Kidney (tissue), 14 donors: ENCODE data around the gene ATXN7L1. TPM values are rescaled to one million over a fixed set of nuclear protein-coding genes. Genes with fewer than 3 reads are reported as not detected.

Experiments used
- DNase-seq, 5 donors: peaks; one replicate each; pipeline ENCODE4 v3.0.0-alpha.2; 2013 to 2020
- FAIRE-seq: peaks from 2 replicates; lab custom pipeline; 2012; peaks lifted over from hg19 to GRCh38; lab: Jason Lieb, UNC
- H3K27ac ChIP-seq, 2 donors: one replicate each; pipeline ENCODE4 v1.7.0; 2013; ENCODE audit warnings: low read depth in 2 of 2, low read length in 2 of 2, inconsistent platforms in 1 of 2
- H3K27me3 ChIP-seq: one replicate; pipeline ENCODE4 v1.7.1; 2013; ENCODE audit warnings: low read length, inconsistent platforms; ENCODE audit not compliant: control insufficient read depth, insufficient read depth
- H3K36me3 ChIP-seq, 3 donors: one replicate each; pipeline versions ENCODE4 v1.7.0 to v1.7.1; 2013; ENCODE audit warnings: low read length in 3 of 3, control low read depth in 1 of 3, inconsistent platforms in 1 of 3; ENCODE audit not compliant: insufficient read depth in 3 of 3, control insufficient read depth in 2 of 3
- H3K4me1 ChIP-seq, 3 donors: one replicate each; pipeline versions ENCODE4 v1.7.0 to v1.7.1; 2013; ENCODE audit warnings: low read length in 3 of 3, inconsistent platforms in 1 of 3, low read depth in 1 of 3; ENCODE audit not compliant: control insufficient read depth in 2 of 3, insufficient read depth in 2 of 3
- H3K4me3 ChIP-seq, 3 donors: one replicate each; pipeline versions ENCODE4 v1.7.0 to v1.8.1; 2013; ENCODE audit warnings: low read length in 3 of 3, control low read depth in 1 of 3, inconsistent platforms in 1 of 3
- H3K9ac ChIP-seq, 3 donors: one replicate each; pipeline versions ENCODE4 v1.7.0 to v1.7.1; 2013; ENCODE audit warnings: low read length in 3 of 3, control low read depth in 1 of 3, inconsistent platforms in 1 of 3
- H3K9me3 ChIP-seq, 3 donors: one replicate each; pipeline versions ENCODE4 v1.7.0 to v1.7.1; 2013; ENCODE audit warnings: low read length in 3 of 3, control low read depth in 1 of 3, inconsistent platforms in 1 of 3; ENCODE audit not compliant: control insufficient read depth in 2 of 3, insufficient read depth in 1 of 3
- intact Hi-C: fragments of 100-400 bp; cut with DNase I; formaldehyde crosslinking; loops from one replicate; pipeline ENCODE4 v1.11.1; 2022
- polyA plus RNA-seq: library from polyadenylated mRNA; stranded (reverse); fragments of 350-450 nt; fragmentation: Illumina TruSeq; extraction: RNeasy Lipid Tissue Mini Kit (QIAGEN cat#74804); gene quantifications from one replicate; pipeline ENCODE4 v1.2.3, GENCODE V29; 2014; ENCODE audit warnings: low read depth, low replicate concordance; ENCODE audit not compliant: insufficient read depth
- total RNA-seq: library from RNA; stranded (reverse); fragmentation: NEBNext Ultra II Directional; extraction: Animal tissue kit (Norgen Biotek cat#: 25700); gene quantifications from one replicate; pipeline ENCODE4 v1.2.1, GENCODE V29; 2021
- TF ChIP-seq, protein P1 (sequence below): IDR thresholded peaks from 3 replicates; pipeline ENCODE4 v1.5.1; 2012; ENCODE audit warnings: mild to moderate bottlenecking, moderate library complexity, borderline replicate concordance; ENCODE audit not compliant: insufficient read depth; ENCODE audit errors: extremely low read depth
- donor health status: control.
- donor health status: control.
- donor health status: control.
- donor health status: control.
- donor health status: control.
- donor health status: DM: yes; HTN: yes; CAD: no.
- donor health status: Normal renal cell carcinoma (clear cell type).

ATXN7L1 gene
- total and polyA plus RNA-seq, 2 donors from 2014 or later, result 12.5 to 18.5 TPM

DNA sequence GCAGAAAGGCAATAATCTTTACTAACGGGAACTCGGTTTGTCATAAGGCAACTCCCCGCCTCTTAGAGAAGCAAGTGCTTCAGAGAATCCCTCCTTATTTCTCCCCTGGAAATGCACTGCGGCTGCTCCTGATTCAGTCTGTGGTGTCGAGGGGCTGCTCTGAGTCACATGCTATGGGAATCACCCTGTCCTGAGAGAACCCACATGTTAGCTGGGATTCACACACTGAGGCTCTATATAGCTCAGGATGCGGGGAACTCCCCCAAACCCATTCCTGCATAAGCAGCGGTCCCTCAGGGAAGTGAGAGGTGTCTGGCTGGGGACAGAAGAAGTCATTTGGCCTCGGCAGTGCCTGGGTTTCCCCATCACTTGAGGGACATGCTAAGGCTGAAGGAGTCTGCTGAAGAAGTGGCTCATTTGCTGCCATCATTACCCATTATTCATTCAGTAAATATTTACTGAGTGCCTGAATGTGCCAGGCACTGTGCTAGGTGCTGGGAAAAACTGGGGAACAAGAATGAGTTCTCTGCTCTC lies 87.5 kb downstream of the ATXN7L1 start:
- no peak for FAIRE-seq
- intact Hi-C loops, result no loop called here
- Histone ChIP-seq H3K9ac (no peak overlapping the region), H3K4me3 (no peak overlapping the region), H3K27ac (no peak overlapping the region), H3K9me3 (peaks cover 0 to 2% (median 0%) of the 10 kb centered on the region in 3 donors), H3K4me1 (no peaks in the 10 kb centered on the region), H3K27me3 (no peaks in the 10 kb centered on the region), H3K36me3 (peaks cover 0 to 5% (median 2%) of the 10 kb centered on the region in 3 donors)
- DNase-seq, result peak in 1 of 5 donors; percentile 25
- TF ChIP-seq, protein P1, sequence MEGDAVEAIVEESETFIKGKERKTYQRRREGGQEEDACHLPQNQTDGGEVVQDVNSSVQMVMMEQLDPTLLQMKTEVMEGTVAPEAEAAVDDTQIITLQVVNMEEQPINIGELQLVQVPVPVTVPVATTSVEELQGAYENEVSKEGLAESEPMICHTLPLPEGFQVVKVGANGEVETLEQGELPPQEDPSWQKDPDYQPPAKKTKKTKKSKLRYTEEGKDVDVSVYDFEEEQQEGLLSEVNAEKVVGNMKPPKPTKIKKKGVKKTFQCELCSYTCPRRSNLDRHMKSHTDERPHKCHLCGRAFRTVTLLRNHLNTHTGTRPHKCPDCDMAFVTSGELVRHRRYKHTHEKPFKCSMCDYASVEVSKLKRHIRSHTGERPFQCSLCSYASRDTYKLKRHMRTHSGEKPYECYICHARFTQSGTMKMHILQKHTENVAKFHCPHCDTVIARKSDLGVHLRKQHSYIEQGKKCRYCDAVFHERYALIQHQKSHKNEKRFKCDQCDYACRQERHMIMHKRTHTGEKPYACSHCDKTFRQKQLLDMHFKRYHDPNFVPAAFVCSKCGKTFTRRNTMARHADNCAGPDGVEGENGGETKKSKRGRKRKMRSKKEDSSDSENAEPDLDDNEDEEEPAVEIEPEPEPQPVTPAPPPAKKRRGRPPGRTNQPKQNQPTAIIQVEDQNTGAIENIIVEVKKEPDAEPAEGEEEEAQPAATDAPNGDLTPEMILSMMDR, result no peak

DNA sequence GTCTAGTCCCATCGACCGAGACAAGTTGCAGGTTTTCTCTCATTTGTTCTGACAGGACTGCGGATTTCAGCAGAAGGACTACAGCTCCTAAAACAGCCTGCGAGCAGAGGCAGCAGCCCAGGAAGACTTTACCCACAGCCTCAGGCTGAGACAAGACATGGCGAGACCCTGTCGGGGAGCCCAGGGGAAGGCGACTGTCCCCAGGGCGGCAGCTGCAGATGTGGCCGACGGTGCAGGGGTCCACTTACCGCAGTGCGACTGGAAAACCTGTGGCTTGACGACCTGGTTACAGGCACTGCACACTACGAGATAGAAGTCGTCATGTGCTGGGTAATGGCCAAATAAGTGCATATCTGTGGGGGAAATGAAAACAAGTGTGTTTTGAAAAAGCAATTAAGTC lies 88.0 kb downstream of the ATXN7L1 start:
- H3K4me3 ChIP-seq, result no peak overlapping the region
- H3K9me3 ChIP-seq, result peaks cover 0 to 2% (median 0%) of the 10 kb centered on the region in 3 donors
- intact Hi-C loops, result no loop called here
- no peak overlapping the region for H3K27ac ChIP-seq
- no peaks in the 10 kb centered on the region for H3K4me1 ChIP-seq
- H3K27me3 ChIP-seq, result no peaks in the 10 kb centered on the region
- H3K9ac ChIP-seq, result no peak overlapping the region
- FAIRE-seq (no peak), DNase-seq (peak in 1 of 5 donors; percentile 11)
- H3K36me3 ChIP-seq, result peaks cover 0 to 5% (median 2%) of the 10 kb centered on the region in 3 donors
- TF ChIP-seq, protein P1, result no peak

- H3K27ac ChIP-seq, result no peak overlapping the region
- no peaks in the 10 kb centered on the region for H3K27me3 ChIP-seq
- FAIRE-seq (no peak), DNase-seq (no peak)
- H3K9me3 ChIP-seq, result no peaks in the 10 kb centered on the region
- H3K4me1 ChIP-seq, result no peaks in the 10 kb centered on the region
- intact Hi-C loops, result no loop called here
- no peak overlapping the region for H3K9ac ChIP-seq
- TF ChIP-seq, protein P1, result no peak
- no peak overlapping the region for H3K4me3 ChIP-seq
- H3K36me3 ChIP-seq, result peaks cover 0 to 5% (median 2%) of the 10 kb centered on the region in 3 donors
Measured at GRCh38 chr7:105787793-105788192, 88.6 kb downstream of the ATXN7L1 start.
